GM03348 (cell line): ENCODE results near the gene HELB.
A peak's percentile ranks its signal among the peaks of the same experiment; 100 is the strongest.
"Not testable (repeated sequence)": the region's sequence is repeated elsewhere in the genome, so short reads cannot be mapped to it uniquely, and the experiment has no call there.

Experiments
- DNase-seq: peaks from one replicate; pipeline ENCODE4 v3.0.0; 2012; ENCODE audit warnings: low spot score

The HELB gene

DNA sequence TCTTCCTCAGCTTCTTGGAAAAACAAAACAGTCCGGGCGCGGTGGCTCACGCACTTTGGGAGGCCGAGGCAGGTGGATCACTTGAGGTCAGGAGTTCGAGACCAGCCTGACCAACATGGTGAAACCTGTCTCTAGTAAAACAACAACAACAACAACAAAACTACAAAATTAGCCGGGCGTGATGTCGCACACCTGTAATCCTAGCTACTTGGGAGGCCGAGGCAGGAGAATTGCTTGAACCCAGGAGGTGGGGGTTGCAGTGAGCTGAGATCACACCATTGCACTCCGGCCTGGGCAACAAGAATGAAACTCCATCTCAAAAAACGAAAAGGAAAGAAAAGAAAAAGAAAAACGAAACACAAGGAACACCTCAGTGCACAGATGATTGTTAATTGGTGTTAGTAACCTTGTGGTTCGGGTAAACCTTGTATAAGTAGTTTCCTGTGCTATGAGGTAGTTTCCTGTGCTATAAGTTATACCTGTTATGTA lies 1.1 kb downstream of the HELB start:
- DNase-seq: not testable (repeated sequence)

DNA sequence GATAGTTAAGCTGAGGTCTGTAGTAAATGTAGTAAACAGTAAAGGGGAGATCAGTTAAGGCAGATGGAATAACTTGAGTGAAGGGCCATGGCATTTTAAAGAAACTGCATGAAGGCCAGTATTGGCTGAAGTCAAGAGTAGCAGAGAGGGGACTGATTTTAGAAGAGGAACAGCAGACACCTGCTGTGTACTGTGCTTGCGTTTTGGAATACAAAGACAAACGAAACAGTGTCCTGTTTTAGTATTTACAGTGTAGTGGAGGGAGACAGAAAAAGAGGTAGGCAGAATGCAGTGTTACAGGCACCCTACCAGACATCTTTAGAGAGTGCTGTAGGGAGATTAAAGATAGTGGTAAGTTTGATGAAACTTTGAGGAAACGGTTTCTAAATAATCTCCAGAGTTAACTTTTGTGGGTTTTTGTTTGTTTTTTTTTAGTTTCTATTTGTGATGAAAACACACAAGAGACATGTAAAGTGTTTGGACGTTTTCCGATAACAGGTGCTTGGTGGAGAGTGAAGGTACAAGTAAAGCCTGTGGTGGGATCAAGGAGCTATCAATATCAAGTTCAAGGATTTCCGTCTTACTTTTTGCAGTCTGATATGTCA lies 2.1 kb downstream of the HELB start:
- DNase-seq: no peak

GRCh38 chr12:66309606-66310005 lies 7.3 kb downstream of the HELB start:
- peak; percentile 11 for DNase-seq

DNA sequence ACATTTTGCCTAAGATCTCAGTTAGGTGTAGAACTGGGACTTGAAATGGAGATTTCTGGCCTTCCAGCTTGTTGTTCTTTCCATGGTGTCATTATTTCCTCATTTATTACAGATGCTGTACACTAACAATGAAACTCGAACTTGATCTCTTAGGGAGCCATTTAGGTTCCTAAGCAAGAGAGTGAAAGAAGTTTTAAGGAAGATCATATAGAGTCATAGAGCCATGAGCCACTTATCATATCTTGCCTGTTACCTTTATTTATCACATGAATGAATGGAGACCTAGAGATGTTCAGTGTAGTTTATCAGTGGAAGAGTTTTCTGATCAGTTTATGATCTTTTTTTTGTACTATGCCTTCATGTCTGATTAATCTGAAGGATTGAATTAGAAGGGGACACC lies 9.9 kb downstream of the HELB start:
- DNase-seq: no peak

- DNase-seq: no peak
These were observed 12.0 kb downstream of the HELB start for GRCh38 chr12:66314278-66314677.

DNA sequence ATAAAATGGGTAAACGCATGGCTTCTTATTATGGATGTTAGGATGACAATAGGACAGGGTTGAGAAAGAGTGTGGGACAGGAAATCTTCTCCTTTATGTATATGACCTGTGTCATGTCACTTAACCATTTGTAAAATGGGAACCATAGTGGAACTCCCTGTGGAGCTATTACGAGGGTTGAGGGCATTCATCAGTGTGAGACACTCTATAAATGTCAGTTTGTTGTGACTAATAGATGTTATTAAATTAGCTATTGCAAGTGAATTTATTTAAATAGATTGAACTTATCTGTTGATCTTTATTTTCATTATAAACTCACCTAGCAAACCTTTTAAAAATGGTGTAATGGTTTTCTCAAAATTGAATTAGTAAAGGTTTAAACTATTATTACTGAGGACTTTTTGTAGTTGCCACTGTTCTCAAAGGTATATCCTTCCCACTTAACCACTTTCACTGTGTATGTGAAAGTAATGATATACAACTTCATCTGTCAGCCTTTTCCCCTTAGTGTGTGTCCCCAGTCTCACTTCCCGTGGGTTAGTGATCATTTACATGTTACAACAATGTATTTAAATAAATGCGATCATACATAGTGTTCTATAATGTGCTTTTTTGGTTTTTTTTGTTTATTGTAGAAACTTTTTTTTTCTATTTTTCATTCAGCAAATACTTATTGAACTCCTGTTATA lies 17.1 kb downstream of the HELB start:
- DNase-seq: no peak

GRCh38 chr12:66320996-66321395 lies 18.7 kb downstream of the HELB start:
- no peak for DNase-seq

- no peak for DNase-seq
These were observed 19.1 kb downstream of the HELB start for GRCh38 chr12:66321435-66321834.

DNA sequence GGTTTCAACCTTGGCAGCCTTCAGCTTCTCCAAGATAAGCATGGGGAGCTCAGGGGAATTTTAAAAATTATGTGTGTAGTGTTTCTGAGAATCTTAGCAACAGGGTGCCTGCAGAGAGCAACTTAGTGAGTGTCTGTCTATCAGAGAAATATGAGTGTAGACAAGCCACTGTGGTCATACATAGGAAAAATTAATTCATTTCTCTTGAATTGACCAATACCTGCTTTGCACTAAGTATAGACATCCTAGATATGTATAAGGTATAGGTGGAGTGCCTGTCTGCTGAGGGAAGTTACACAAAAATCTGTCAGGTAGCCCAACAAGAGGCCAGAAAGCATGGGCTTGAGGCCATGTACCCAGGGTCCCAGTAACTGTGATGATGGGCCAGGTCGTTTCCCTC lies 20.7 kb downstream of the HELB start:
- no peak for DNase-seq

- DNase-seq: no peak
These were observed 27.6 kb downstream of the HELB start for GRCh38 chr12:66329941-66330340.

- DNase-seq: no peak
These were observed 28.7 kb downstream of the HELB start for GRCh38 chr12:66331016-66331415.

- no peak for DNase-seq
These were observed 29.5 kb downstream of the HELB start for GRCh38 chr12:66331814-66332213.

DNA sequence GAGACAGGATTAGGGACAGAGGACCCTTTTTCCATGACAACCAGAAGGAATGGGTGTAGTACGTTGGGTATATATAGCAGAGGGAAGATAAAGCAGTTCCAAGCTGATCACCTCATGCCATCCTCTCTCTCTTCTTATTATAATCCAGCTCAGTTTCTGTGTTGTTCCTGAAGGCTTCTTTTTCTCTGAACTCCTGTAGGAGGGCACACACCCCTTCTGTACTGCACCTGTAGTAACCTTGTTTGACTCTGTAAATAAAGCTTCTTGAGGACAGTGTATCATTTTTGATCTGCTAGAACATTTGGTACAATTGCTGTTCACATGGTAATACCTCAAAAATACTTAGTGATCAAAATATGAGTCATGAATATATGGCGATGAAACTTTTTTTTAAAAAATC lies 33.5 kb downstream of the HELB start:
- no peak for DNase-seq

DNA sequence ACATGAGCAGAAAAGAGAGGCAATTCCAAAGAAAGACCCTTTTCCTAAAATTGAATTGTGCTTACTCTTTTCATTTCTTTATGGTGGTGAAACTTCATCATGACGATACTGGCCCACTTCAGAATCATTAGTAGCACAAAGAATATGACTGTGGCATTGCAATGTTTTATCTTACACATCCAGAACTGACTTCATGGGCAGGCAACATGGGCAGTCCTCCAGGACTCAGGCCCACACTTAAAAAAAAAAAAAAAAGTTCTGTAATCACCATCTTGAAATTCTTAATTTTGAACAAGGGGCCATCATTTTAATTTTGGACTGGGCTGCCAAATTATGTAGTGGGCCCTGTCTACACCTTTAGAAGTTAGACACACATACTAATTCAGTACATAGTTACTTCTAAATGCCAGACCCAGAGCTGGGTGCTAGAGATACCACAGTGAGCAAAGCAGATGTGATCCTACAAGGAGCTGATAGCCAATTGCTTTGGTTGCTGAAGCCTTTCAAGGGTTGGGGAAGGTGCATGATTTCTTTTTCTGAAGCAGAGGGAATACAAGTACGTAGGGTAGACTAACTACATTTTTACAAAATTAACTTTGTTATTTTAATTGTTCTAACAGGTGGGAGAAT lies 35.2 kb downstream of the HELB start:
- no peak for DNase-seq

DNA sequence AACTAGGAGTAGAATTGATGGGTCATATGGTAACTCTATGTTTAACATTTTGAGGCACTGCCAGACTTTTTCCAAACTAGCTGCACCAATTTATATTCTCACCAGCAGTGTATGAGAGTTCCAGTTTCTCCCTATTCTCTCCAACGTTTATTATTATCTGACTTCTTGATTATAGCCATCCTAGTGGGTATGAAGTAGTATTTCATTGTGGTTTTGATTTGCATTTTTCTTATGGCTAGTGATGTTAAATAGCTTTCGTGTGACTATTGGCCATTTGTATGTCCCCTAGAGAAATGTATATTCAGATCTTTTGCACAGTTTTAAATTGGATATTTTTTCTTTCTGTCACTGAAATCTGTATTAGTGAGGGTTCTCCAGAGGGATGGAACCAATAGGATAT lies 37.8 kb downstream of the HELB start:
- no peak for DNase-seq

GRCh38 chr12:66341126-66341525 lies 38.8 kb downstream of the HELB start:
- DNase-seq: no peak

GRCh38 chr12:66345212-66345611 lies 42.9 kb downstream of the HELB start:
- DNase-seq: no peak

GRCh38 chr12:66345956-66346355 lies 43.7 kb downstream of the HELB start:
- DNase-seq: no peak

DNA sequence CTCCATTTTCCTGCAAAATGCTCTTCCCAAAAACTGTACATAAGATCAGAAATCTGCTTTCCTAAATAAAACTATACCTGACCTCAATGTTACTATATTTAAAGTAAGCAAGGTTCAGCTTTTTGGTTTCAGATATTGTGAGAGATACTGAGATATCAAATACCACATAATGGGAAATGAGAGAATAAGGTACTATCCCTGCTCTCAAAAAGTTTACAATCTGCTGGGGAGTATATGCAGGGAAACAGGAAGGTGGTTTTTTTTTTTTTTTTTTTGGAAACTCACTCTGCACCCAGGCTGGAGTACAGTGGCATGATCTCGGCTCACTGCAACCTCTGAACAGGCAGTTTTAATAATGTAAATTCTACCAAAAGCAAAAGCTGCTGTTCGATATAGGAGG lies 49.0 kb downstream of the HELB start:
- DNase-seq: no peak

- no peak for DNase-seq
These were observed 49.9 kb downstream of the HELB start for GRCh38 chr12:66352197-66352596.

- DNase-seq: no peak
These were observed 50.6 kb downstream of the HELB start for GRCh38 chr12:66352899-66353298.

DNA sequence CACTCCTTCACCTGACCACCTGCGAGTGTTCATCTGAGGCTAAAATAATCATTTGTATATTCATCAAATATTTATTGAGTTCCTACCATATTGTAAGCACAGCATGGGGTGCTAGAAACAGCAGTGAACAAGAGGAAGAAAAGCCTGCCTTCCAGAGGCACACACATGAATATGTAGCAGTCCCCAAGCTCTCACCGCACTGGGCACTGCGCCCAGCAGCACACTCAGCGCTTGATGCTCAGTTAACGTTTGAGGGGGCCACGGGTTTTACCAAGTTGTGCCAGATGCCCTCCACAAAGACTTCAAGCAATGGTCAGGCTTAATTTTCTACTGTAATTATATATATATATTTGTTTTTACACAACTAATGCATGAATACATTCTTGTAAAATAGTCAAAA lies 52.0 kb downstream of the HELB start:
- no peak for DNase-seq

DNA sequence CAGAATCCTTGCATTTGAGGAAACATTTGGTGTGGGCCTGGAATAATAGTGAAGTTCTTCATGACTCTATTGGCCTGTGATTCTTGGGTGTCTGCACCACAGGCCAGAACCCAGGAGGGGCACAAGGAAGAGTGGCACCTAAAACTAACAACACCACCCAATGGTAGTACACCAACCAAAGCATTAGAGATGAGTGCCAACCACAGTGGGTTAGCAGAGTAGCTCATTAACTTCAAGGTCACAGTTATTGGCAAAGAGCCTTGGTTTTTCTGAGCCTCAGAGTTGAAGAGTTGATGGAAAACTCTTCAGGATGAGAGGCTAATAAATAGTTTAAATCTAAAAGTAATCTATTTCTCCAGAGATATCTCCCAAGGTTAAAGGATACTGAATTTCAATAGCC lies 57.0 kb downstream of the HELB start:
- DNase-seq: no peak

- no peak for DNase-seq
These were observed 59.4 kb downstream of the HELB start for GRCh38 chr12:66361703-66362102.
